Stimulated activated CD8-positive, alpha-beta memory T cell treated with anti-CD3 and anti-CD28 coated beads, Interleukin-4, amount 100 ng/mL, for 4 hours (primary cell): ENCODE results near the gene NEK3.
"Not testable (repeated sequence)": the region's sequence is repeated elsewhere in the genome, so short reads cannot be mapped to it uniquely, and the experiment has no call there.

Source experiments
- DNase-seq, 2 donors: peaks; one replicate each; pipeline ENCODE4 v3.0.0-alpha.2; 2020; ENCODE audit warnings: low read depth in 2 of 2, low spot score in 1 of 2

NEK3 gene

DNA sequence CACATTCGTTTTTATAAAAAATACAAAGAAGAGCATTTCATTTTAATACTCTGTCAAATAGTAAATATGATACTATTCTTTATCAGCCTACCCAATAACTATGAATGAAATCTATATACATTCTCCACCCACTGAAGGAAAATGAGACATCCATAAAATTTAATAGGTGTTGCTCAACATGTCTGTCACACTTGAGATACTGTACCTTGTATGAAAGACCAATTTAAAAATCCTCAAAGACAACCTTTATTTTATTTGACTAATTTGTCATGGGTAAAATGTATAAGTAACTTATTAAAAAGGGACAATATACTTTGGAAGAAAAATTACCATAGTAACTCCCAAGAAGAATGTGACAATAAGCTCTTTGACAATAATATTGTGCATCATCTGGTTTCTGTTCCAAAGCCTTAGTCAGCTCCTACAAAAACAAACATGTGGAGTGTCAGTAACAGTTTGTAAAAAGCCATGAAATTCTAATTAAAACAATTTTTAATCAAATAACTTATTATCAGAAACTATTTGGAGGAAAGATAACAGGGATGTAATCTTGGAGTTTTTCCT, 11.5 kb upstream of the NEK3 start:
- DNase-seq = not testable (repeated sequence)

DNA sequence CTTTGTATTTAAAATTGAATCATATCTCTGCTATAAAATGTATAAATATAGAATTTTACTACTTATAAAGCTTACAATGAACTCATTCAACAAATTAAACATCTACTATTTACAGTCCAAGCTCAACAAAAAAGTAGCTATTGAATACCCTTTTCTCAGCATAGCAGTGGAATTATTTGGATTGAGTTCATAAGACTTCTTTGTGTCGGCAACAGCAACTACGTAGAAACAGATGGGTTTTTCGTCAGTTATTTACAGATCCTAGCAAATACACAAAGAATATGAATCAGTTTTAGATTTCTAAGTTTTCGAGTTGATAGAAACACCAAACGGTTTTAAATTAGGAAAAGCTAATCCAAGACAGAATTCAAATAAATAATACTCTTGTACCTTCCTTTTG, 10.4 kb upstream of the NEK3 start:
- no peak for DNase-seq

DNA sequence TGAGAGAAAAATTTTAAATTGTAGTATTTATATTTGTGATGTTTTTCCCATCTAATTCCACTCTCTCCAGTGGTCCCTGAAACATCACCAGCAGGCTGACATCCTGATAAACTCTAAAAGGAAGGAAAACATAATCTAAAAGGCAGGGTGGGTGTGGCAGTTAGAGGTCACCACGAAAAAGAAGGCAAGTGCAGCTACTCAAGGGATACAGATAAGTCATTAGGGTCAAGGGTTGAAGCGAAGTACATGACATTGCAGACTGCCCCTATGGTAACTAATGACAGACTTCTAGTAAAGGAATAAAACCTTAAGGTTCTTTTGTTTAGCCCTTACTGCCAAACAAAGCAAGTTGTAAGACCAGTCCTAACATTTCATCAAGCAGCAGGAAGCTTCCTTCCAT, 6.0 kb upstream of the NEK3 start:
- no peak for DNase-seq

DNA sequence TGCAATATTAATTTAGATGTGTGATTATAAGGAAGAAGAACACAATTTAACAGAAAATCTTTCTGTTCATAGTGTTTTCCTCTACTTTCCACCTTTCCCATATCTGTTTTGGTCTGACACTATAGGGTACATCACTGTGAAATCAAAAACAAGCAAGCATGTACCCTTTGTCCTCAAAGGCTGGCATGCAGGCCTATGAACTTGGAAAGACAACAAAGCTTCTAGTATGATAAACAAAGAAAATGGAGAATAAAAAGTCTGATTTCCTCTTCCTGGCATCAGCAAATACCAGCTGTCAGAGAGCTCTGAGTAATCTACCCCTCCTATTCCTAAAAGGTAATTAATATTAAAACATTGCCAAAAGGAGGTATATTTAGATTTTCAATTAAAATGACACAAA, 5.6 kb upstream of the NEK3 start:
- DNase-seq = no peak

DNA sequence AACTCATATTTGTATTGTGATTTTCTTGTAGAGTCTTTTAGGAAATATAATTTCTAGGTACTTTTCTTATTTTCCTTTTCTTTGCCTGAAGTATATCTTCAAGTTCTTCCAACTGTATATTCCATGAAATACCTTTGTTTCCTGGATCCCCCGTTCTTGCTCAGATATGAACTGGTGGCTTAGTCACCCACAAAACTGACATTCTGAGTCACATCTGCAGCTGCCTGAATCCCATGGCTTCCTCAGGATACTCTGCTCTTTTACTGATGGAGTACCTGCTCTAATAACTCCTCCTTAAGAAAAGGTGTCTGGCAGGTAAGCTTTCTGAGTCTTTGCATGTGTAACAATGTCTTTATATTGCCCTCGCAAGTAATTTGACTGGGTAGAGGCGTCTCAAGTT, 4.5 kb upstream of the NEK3 start:
- DNase-seq = not testable (repeated sequence)

DNA sequence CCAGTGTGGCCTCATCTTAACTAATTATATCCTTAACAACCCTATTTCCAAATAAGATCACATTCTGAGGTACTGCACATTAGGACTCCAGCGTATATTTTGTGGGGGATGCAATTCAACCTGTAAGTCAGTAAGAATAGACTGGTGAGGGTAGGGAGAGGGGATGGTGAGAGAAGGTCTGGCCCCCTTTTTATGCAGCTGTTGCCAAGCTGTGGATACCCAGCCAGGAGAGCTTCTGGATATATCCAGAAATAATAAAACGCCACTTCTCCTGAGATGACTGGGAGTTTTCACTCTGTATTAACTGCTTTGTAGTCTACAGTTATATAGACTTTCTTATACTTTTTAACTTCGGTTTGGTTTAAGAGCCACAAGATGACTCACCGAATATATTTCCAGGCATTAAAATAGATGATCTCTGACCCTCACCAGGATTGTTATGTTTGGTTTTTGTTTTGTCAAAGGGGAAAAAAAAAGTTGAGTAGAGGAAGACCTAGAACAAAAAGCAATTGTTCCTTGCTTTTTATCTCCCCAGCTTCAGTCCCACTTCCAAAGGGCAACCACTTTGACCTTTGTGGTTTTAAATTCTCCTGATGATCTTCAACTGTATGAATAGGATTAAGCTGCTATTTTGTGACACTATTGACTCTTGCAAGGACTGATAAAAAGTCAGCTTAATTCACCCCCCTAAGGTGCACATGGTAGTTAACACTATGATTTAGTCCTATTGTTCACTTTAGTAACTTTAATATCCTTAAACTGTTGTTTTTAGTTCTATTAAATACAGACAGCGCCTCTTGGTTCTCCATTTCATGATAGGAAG, 3.1 kb upstream of the NEK3 start:
- DNase-seq = no peak

DNA sequence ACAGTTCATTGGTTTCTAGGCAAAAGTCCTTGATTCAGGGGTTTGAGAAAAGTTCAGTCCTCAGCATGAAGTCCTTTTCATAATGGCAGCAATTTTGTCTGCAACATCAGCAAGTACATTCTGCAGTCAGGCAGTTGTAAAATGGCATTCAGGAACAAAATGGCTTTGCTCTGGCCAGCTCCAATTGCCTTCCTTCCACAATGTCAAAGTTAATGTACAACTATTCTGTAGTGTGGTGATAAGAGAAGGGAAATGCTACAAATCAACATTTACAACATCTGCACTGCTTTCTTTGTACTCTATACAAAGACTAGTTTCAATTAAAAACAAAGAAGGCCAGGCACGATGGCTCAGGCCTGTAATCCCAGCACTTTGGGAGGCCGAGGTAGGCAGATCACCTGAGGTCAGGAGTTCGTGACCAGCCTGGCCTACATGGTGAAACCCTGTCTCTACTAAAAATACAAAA, 1.8 kb upstream of the NEK3 start:
- DNase-seq = no peak

DNA sequence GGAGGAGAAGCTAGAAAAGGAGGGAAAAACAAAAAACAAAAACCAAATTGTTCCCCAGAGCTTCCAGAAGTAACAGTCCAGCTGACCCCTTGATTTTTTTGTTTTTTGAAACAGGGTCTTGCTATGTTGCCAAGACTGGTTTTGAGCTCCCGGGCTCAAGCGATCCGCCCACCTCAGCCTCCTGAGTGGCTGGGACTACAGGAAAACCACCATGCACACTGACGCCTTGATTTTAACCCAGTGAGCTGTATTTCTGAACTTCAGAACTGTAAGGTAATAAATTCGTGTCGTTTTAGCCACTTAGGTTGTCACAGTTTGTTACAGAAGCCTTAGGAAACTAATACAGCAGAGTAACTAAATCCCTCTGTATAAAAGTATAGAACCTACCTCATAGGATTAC, 1.1 kb upstream of the NEK3 start:
- no peak for DNase-seq

DNA sequence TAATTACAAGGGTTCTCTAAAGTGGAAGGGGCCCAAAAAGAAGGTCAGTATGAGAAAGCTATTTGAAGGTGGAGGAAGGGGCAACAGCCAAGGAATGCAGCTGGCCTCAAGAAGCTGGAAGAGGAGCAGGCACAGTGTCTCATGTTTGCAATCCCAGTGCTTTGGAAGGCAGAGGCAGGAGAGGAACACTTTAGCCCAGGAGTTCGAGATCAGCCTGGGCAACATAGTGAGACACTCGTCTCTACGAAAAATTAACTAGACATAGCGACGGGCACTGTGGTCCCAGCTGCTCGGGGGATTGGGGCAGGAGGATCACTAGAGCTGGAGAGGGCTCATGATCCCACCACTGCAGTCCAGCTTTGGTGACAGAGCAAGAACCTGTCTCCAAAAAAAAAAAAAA, 656 bp upstream of the NEK3 start:
- no peak for DNase-seq

DNA sequence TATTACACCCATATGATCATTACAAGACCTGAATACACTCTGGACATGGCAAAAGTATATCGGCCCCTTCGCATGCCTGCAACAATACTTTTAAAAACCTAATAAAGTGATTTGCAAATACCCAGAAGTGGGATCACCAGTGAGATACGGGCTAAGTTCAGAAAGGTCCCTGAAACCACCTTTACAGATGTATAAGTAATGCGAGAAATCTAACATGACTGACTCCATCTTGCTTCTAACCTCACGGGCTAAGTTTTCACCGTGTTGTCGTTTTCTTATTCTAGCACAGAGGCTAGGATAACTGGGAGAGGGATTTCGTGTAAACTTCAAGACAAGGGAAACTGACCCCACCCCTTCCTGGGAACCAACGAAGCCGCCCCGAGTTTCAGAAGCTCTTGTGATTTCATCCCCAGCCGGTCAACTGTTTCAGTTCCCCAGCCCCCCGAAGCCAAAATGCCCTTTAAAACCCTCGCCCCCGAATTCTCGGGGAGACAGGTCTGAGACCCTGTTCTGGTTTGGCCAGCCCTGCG, 703 bp downstream of the NEK3 start:
- peak in 1 of 2 donors; percentile 2 for DNase-seq

DNA sequence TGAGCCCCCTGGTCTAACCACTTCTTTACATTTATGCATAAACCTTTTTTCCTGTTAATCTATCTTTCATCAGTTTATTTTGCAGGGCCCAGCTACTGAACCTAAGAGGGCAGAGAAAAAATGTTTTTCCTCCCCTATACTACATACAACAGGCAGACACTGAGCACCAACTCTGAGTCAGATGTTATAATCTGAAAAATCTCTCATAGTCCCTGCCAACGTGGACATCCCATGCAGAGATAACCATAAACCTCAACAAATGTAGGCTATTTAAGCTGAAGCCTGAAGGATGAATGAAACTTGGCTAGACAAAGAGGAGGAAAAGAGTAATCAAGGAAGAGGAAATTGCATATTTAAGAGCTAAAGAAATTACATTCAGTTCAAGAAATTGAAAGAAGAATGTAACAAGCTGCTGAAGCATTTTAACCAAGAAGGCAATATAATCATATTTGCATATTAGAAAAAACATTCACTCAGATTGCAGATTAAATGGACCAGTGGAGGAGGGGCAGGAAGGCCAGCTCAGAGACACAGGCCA, 2.6 kb downstream of the NEK3 start:
- DNase-seq = no peak

DNA sequence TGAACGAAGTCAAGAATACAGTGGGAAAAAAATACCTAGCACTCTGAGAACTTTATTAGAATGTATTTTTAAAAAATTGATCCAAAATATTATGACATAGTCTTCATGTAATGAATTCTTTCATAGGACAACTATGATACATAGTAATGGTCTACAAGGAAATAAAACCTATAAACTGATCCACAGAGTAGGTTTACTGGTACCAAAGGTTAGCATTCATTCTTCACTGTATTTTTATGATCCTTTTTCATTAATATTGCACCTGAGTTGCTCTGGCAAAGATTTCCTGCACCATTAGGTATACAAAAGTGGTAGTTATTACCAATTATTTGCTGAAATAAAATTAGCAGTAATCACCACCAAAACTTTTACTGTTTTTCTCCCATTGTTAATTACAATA, 4.2 kb downstream of the NEK3 start:
- no peak for DNase-seq

DNA sequence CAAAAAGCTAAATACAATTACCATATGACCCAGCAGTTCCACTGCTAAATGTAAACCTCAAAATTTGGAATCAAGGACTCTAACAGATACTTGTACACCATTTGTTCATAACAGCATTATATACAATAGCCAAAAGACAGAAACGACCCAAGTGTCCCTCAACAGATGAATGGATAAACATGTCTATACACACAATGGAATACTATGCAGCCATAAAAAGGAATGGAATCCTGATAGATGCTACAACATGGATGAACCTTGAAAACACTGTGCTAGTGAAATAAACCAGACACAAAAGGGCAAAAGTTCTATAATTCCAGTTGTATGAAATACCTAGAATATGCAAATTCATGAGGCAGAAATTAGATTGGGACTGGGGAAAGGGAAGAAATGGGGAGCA, 12.2 kb downstream of the NEK3 start:
- no peak for DNase-seq

DNA sequence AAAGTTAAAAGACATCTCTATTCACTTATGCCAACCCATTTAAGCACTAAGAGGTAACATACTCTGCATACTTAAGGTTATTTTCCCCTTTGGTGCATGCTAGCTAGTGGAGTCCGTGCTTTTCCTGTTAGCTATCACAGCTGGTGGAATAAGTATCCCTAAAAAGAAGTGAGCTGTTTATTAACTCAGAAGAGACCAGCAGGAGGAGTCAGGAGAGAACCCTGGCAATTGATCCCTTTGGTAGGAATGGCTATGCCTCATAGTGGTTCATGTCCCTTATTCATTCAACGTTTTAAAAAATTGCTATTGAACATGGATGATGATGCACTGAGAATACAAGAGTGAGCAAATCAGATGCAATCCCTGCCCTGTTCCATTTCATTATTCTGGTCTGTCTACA, 18.1 kb downstream of the NEK3 start:
- no peak for DNase-seq

DNA sequence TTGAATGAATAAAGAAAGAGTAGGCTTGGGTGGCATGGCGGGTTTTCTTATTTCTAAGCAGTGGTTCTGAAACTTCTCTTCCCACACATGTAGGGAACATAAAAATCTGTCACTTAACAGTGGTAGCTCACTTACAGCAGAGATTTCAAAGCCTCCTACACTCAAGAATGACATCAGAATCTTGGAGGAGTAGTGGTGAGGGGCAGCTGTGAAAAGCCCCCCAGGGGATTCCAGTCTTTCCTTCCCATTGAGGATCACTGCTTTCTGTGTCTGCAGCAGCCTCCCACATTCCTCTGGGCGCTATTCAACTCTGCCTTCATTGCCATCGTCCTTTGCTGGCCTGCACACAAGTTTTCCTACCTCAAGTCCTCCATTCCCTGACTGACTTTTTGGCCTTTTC, 21.9 kb downstream of the NEK3 start:
- DNase-seq = no peak

DNA sequence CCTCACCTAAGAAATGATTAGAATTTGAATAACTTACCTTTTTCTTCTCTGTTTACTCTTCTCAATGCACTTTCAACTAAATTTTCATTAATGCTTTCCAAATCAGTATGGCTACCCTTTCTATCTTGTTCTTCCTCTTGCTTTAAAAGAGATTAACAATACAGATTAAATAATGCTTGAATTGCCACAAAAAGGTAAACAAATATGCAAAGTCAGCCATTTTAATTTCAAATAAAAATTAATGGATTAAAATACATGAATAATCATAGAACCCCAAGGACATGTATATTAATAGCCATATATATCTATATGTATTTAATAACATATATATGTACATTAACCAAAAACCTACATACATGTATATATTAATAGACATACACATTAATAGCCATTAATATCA, 22.6 kb downstream of the NEK3 start:
- no peak for DNase-seq

DNA sequence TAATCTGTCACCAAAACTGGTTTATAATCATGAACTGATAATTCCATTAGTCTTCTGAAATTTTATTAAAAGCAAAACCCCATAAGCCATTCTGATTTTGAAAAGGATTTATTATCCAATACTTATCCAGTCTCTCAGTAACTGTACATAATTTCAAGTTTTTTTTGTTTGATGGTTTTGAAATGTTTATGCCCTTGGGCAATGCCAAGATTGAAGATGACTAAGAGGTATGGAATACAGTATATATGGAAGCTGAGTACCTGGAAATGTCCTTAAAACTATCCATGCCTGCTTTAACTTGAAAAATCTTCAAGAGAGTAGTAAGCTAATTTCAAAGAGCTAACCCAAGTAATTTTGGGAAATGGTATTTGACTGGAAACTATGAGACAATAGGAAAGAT, 28.8 kb downstream of the NEK3 start:
- DNase-seq = no peak

DNA sequence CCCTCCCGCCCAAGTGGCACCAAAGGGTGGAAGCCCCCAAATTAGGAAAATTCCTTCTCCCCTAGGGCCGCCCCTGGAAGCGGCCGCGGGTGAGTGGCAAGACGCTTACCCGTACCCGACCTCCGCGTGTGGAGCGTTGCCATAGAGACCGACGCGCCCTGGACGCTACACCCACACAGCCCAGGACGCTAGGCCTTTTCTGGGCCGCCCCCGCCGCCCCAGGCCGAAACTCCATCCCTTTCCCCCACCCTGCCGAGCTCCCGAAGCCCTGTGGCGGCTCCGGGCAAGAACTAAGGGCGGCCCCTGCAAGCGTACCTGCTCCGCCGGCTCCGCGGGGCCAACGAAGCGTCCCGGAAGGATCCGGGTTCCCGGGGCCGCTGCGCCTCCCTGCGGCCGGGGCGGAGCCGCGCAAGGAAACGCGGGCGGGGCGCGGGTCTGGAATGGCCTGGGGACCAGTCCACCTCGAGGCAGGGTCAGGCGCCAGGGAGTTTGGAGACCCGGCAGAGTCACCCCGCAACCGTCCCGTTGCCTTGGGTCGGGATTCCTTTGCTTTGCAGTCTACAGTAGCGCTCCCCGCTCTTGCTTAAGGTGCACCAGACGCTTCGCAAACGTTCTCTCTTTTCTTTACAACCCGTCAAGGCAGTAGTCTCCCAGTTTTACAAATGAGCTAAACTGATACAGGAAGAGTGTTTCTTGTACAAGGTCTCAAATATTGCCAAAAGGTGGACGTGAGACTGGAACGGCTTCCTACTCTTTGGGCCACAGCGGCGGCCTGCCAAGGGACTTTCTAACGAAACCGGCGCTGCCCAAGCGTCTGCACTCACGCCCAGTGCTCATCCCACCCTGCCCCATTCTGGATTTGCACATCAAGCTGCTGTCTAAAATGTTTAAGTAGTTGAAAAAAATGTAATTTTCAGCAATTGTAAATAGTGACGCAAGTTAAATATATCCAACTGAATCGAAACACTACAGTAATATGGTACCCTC, 30.4 kb downstream of the NEK3 start, which contains the start of gene NEK5:
NEK5 (minus strand) TSS at position 360 of the 987 bp plus-strand sequence. CDS start 1,591 bp downstream, outside the sequence.
- no peak for DNase-seq

DNA sequence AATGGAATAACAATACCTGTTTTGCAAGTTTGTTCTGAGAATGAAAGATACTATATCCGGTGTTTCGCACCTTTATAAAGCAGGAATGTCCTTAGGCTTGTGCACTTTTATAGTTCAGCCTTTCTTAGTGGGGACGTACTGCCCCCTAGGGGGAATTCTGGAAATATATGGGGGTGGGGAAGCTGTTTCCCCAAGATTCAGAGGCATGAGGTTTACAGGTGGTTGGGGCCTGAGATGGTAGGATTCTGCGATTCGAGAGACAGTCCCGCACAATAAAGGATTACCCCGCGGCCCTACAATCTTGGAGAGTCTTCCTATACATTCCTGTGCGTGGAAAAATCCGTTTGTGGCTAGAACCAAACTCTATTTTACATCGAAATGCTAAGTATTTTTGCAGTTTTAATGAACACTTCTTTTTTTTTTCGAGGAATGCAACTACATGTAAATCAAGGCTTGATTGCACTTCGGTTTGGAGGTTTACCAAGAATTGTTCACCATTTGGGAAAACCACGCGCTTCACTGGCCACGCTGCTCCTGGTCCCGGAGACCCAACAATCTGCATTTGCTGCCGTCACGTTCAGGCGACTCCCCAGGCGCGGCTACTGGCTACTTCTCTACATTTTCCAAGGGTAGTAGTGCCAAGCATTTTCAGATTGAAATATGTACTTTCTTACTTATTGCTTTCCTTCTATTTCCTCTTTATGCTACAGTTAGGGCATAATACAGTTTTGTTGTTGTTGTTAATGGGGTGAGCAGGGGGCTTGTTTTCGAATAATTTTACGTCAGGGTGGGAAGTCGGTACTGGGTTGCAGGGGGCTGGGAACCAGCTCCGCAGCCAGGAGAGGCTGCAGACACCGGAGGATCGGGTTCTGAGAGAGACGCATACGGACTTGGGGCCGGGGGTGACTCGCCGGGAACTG, 31.4 kb downstream of the NEK3 start:
- DNase-seq = peak in 1 of 2 donors; percentile 4

DNA sequence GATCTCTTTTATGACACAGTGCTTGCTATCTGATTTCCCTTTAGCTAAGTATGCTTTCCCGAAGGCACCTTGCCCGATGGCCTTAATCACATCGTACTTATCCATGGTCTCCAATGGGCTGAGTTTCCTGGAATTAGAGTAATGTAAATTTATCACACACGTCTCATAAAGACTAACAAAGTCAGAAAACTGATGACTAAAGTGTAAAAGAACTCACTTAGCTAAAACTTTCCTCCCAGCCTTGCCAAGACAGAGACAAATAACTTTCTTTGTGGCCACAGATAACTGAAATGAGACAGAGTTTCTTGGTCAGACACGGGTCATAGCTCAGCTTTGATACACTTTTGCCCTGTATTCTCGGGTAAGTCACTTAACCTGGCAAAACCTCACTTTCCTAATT, 32.0 kb downstream of the NEK3 start:
- no peak for DNase-seq
